A549 (cell line): Measurements from ENCODE around the gene ANAPC15.

Experiments used
- CBX2 ChIP-seq: fragments of 200-600 bp; sonication (generic); IDR thresholded peaks from 2 replicates; pipeline ENCODE4 v1.6.1; 2016; ENCODE audit warnings: low read depth, mild to moderate bottlenecking, borderline replicate concordance
- CHD2 ChIP-seq: fragments of 150-350 bp; IDR thresholded peaks from 2 replicates; pipeline ENCODE4 v1.6.1; 2014; ENCODE audit warnings: low read length; ENCODE audit not compliant: partially characterized antibody
- CTCF ChIP-seq: fragments of >200 bp; sonication (Bioruptor Twin); formaldehyde crosslinking; IDR thresholded peaks from 3 replicates; pipeline ENCODE4 v1.5.1; 2016
- EP300 ChIP-seq, 2 experiments: fragments of >200 bp; sonication (Bioruptor Twin); formaldehyde crosslinking; IDR thresholded peaks; 2 replicates in 1 of 2; 3 replicates in 1 of 2; pipeline ENCODE4 v1.6.1; 2016 to 2017
- ESRRA ChIP-seq: fragments of 150-350 bp; IDR thresholded peaks from 2 replicates; pipeline ENCODE4 v1.6.1; 2014; ENCODE audit warnings: mild to moderate bottlenecking, low read length, borderline replicate concordance
- MAX ChIP-seq: IDR thresholded peaks from 2 replicates; pipeline ENCODE4 v1.6.1; 2012
- MYC ChIP-seq: IDR thresholded peaks from 2 replicates; pipeline ENCODE4 v1.6.1; 2012; ENCODE audit warnings: mild to moderate bottlenecking, inconsistent platforms, low read length, improper control_type of control experiment, borderline replicate concordance
- POLR2A ChIP-seq: IDR thresholded peaks from 2 replicates; pipeline ENCODE4 v1.6.1; 2012; ENCODE audit warnings: mild to moderate bottlenecking, low read length
- RARB ChIP-seq: fragments of 250-450 bp; sonication (Bioruptor Pico); IDR thresholded peaks from 2 replicates; pipeline ENCODE4 v1.8.0; 2021; ENCODE audit warnings: mild to moderate bottlenecking, moderate library complexity
- TFCP2L1 ChIP-seq: fragments of 250-450 bp; sonication (Bioruptor Pico); IDR thresholded peaks from 2 replicates; pipeline ENCODE4 v1.5.0; 2021; ENCODE audit warnings: mild to moderate bottlenecking
- TF ChIP-seq, protein P1 (sequence below): fragments of >200 bp; sonication (Bioruptor Twin); formaldehyde crosslinking; IDR thresholded peaks from 3 replicates; pipeline ENCODE4 v1.6.1; 2016
- TF ChIP-seq, protein P2 (sequence below): IDR thresholded peaks from 2 replicates; pipeline ENCODE4 v1.6.1; 2012
- TF ChIP-seq, protein P3 (sequence below): fragments of 450-650 bp; IDR thresholded peaks from 2 replicates; pipeline ENCODE4 v1.6.1; 2014; ENCODE audit warnings: antibody characterized with exemption

GRCh38 chr11:72100462-72100861, 12.0 kb downstream of the ANAPC15 start:
- TF ChIP-seq CTCF: no peak
- no peak for TF ChIP-seq MYC
- TF ChIP-seq, protein P1, sequence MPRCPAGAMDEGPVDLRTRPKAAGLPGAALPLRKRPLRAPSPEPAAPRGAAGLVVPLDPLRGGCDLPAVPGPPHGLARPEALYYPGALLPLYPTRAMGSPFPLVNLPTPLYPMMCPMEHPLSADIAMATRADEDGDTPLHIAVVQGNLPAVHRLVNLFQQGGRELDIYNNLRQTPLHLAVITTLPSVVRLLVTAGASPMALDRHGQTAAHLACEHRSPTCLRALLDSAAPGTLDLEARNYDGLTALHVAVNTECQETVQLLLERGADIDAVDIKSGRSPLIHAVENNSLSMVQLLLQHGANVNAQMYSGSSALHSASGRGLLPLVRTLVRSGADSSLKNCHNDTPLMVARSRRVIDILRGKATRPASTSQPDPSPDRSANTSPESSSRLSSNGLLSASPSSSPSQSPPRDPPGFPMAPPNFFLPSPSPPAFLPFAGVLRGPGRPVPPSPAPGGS: no peak
- no peak for TF ChIP-seq POLR2A
- TF ChIP-seq MAX: no peak
- TF ChIP-seq, protein P2, sequence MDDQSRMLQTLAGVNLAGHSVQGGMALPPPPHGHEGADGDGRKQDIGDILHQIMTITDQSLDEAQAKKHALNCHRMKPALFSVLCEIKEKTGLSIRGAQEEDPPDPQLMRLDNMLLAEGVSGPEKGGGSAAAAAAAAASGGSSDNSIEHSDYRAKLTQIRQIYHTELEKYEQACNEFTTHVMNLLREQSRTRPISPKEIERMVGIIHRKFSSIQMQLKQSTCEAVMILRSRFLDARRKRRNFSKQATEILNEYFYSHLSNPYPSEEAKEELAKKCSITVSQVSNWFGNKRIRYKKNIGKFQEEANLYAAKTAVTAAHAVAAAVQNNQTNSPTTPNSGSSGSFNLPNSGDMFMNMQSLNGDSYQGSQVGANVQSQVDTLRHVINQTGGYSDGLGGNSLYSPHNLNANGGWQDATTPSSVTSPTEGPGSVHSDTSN: no peak
- no peak for TF ChIP-seq CHD2
- no peak for TF ChIP-seq ESRRA
- TF ChIP-seq TFCP2L1 (CRISPR knock-in tag): no peak
- TF ChIP-seq, protein P3, sequence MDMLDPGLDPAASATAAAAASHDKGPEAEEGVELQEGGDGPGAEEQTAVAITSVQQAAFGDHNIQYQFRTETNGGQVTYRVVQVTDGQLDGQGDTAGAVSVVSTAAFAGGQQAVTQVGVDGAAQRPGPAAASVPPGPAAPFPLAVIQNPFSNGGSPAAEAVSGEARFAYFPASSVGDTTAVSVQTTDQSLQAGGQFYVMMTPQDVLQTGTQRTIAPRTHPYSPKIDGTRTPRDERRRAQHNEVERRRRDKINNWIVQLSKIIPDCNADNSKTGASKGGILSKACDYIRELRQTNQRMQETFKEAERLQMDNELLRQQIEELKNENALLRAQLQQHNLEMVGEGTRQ: no peak
- TF ChIP-seq RARB (CRISPR knock-in tag): no peak
- no peak for TF ChIP-seq CBX2
- no peak for TF ChIP-seq EP300 (IDR thresholded peaks at IDR 0.05)
